Suprapubic skin (tissue), 4 donors: Measurements from ENCODE around the gene FAT2.

ENCODE experiments used
- CTCF ChIP-seq, 2 donors: fragments of 200-600 bp in 1 of 2; fragments of 450-650 bp in 1 of 2; sonication (generic) in 1 of 2; IDR thresholded peaks; one replicate each; pipeline ENCODE4 v1.5.1; 2016 to 2019; ENCODE audit warnings: antibody characterized with exemption in 2 of 2, mild to moderate bottlenecking in 1 of 2, moderate library complexity in 1 of 2
- POLR2A ChIP-seq, 2 donors: fragments of 450-650 bp; IDR thresholded peaks; one replicate each; pipeline ENCODE4 v1.6.1; 2017; ENCODE audit warnings: antibody characterized with exemption in 2 of 2, mild to moderate bottlenecking in 2 of 2, moderate library complexity in 2 of 2
- POLR2AphosphoS5 ChIP-seq, 3 donors: sonication (generic); formaldehyde crosslinking; IDR thresholded peaks; one replicate each; pipeline ENCODE4 v1.6.1; 2017; ENCODE audit warnings: antibody characterized with exemption in 3 of 3

- TF ChIP-seq CTCF (IDR thresholded peaks at IDR 0.05) (no peak), POLR2A (IDR thresholded peaks at IDR 0.05) (no peak), POLR2AphosphoS5 (IDR thresholded peaks at IDR 0.05) (no peak)
Measured at GRCh38 chr5:151627650-151628049, 36.5 kb upstream of the FAT2 start.
